Peyer's patch (tissue), 4 donors: ENCODE data around the gene LMOD1. TPM values are rescaled to one million over a fixed set of nuclear protein-coding genes. Genes with fewer than 3 reads are reported as not detected.

ENCODE experiments used
- DNase-seq, 3 donors: peaks; one replicate each; pipeline ENCODE4 v3.0.0-alpha.2; 2017 to 2019
- H3K27ac ChIP-seq, 4 donors: fragments of 200-600 bp; sonication (generic); one replicate each; pipeline ENCODE4 v1.5.1; 2016 to 2019
- H3K27me3 ChIP-seq, 2 donors: fragments of 200-600 bp; sonication (generic); one replicate each; pipeline ENCODE4 v1.5.1; 2019
- H3K36me3 ChIP-seq, 3 donors: fragments of 200-600 bp; sonication (generic); one replicate each; pipeline ENCODE4 v1.5.1; 2016 to 2019
- H3K4me1 ChIP-seq, 4 donors: fragments of 200-600 bp; sonication (generic); one replicate each; pipeline ENCODE4 v1.5.1; 2016 to 2019
- H3K4me3 ChIP-seq, 4 donors: fragments of 200-600 bp; sonication (generic); 1 replicate in 3 of 4; 2 replicates in 1 of 4; pipeline ENCODE4 v1.5.1; 2016 to 2019; ENCODE audit warnings: mild to moderate bottlenecking in 1 of 4
- H3K9me3 ChIP-seq, 4 donors: fragments of 200-600 bp; sonication (generic); one replicate each; pipeline ENCODE4 v1.5.1; 2016 to 2019; ENCODE audit warnings: mild to moderate bottlenecking in 1 of 4
- POLR2A ChIP-seq, 2 donors: fragments of 450-650 bp; IDR thresholded peaks; one replicate each; pipeline ENCODE4 v1.5.1; 2017; ENCODE audit warnings: antibody characterized with exemption in 2 of 2, mild to moderate bottlenecking in 2 of 2, moderate library complexity in 2 of 2
- total RNA-seq, 4 donors: library from RNA; depleted of rRNA; stranded (reverse); fragments of >200 nt; gene quantifications; one replicate each; pipeline ENCODE4 v1.1.0, GENCODE V29; 2016
- TF ChIP-seq, protein P1 (sequence below), 6 experiments: fragments of 450-650 bp in 4 of 6; fragments of 200-600 bp in 2 of 6; sonication (generic) in 1 of 6; IDR thresholded peaks; one replicate each; pipeline ENCODE4 v1.5.1; 2017 to 2019; ENCODE audit warnings: antibody characterized with exemption in 6 of 6, mild to moderate bottlenecking in 3 of 6, moderate library complexity in 1 of 6

LMOD1 gene
- total RNA-seq, 4 donors from 2014 or later = 10.0 to 70.1 (median 32.6) TPM

DNA sequence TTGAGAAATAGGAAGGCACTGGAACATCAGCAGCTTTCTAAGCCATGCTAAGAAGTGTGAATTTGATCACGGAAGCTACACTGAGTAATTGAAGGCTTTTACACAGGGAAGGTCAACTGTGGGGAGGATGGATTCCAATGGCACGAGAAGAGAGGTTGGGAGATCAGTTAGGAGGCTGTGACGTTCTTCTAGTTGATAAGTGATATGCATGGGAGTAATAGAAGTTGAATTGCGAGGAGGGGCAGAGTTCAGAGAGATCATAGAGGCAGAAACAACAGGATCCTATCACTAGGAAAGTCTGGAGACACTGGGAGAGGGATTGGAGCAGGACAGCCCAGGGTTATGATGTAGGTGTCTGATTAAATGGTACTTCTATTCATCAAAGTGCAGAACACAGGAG lies 16.2 kb downstream of the LMOD1 start:
- no peaks in the 10 kb centered on the region for H3K9me3 ChIP-seq
- H3K27ac ChIP-seq = no peak overlapping the region
- H3K4me1 ChIP-seq = peaks cover 0 to 4% (median 0%) of the 10 kb centered on the region in 4 donors
- H3K36me3 ChIP-seq = no peaks in the 10 kb centered on the region
- no peaks in the 10 kb centered on the region for H3K27me3 ChIP-seq
- DNase-seq = no peak
- H3K4me3 ChIP-seq = no peak overlapping the region
- TF ChIP-seq, protein P1, sequence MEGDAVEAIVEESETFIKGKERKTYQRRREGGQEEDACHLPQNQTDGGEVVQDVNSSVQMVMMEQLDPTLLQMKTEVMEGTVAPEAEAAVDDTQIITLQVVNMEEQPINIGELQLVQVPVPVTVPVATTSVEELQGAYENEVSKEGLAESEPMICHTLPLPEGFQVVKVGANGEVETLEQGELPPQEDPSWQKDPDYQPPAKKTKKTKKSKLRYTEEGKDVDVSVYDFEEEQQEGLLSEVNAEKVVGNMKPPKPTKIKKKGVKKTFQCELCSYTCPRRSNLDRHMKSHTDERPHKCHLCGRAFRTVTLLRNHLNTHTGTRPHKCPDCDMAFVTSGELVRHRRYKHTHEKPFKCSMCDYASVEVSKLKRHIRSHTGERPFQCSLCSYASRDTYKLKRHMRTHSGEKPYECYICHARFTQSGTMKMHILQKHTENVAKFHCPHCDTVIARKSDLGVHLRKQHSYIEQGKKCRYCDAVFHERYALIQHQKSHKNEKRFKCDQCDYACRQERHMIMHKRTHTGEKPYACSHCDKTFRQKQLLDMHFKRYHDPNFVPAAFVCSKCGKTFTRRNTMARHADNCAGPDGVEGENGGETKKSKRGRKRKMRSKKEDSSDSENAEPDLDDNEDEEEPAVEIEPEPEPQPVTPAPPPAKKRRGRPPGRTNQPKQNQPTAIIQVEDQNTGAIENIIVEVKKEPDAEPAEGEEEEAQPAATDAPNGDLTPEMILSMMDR (IDR thresholded peaks at IDR 0.05) = no peak
- TF ChIP-seq POLR2A (IDR thresholded peaks at IDR 0.05) = no peak

DNA sequence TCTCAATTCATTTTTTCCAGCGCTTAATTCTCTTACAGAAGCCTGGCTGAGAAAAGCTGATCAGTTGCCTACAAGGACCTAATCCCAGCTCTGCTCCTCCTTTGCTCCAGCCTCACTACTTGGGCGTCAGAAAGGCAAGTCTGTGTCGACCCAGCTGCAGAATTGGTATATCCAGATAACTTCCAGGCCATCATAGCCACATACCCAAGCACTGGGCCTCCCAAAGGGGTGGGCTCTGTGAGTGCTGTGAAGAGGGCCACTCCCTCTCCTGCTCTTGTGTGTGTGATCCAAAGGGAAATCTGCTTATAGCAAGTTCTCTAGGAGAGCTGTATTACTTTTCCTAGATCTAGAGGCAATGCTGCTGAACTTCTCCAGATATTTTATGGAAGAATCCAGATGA lies 18.1 kb downstream of the LMOD1 start:
- TF ChIP-seq, protein P1 (IDR thresholded peaks at IDR 0.05) = no peak
- TF ChIP-seq POLR2A (IDR thresholded peaks at IDR 0.05) = no peak
- Histone ChIP-seq H3K36me3 (no peaks in the 10 kb centered on the region), H3K9me3 (no peaks in the 10 kb centered on the region), H3K4me3 (no peak overlapping the region), H3K27ac (no peak overlapping the region), H3K4me1 (peaks cover 0 to 4% (median 0%) of the 10 kb centered on the region in 4 donors), H3K27me3 (no peaks in the 10 kb centered on the region)
- no peak for DNase-seq

DNA sequence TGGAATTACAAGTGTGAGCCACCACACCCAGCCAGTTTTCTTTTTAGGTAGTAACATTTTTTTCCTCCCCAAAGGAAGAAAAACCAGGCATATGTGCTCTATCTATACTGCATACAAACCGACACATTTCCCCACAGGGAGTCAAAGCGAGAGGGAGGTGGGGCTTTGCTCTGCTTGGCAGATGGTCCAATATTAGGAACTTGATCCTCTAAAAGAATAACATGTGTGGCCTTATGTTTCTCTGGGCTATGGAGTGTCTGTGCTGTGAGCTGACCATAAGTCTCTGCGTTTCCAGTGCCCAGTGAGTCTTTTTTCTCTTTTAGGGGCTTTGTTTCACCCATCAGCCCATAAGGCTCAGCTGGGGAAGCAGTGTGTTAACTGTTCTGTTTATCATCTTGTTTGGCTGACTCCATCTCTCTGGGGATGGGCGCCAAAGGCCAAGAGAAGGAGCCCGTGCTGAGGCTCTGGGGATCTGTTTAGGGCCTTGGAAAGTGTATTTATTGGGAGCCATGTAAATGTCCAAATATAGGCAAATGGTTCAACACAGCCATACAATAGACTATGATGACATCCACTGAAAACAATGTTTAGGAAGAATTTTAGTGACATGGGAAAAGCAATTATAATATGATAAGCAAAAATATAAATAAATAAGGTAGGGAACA lies 20.2 kb downstream of the LMOD1 start:
- no peak for TF ChIP-seq POLR2A (IDR thresholded peaks at IDR 0.05)
- TF ChIP-seq, protein P1 (IDR thresholded peaks at IDR 0.05) = no peak
- H3K27ac ChIP-seq = peak overlapping the region in 1 of 4 donors; percentile 62
- DNase-seq = no peak
- H3K36me3 ChIP-seq = no peaks in the 10 kb centered on the region
- H3K27me3 ChIP-seq = no peaks in the 10 kb centered on the region
- H3K4me1 ChIP-seq = peaks cover 0 to 4% (median 0%) of the 10 kb centered on the region in 4 donors
- H3K9me3 ChIP-seq = no peaks in the 10 kb centered on the region
- H3K4me3 ChIP-seq = no peak overlapping the region

DNA sequence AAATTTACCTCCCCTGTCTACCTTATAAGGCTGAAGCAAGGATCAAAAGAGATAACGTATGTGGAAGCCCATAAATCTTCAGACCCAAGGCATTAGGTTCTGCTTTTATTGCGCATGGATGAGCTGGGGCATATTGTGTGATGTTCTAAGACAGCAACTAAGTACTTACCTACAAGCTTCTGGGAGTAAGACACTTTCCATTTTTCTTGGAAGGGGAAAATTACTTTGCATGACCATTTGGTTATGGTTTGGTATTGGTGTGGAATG lies 21.1 kb downstream of the LMOD1 start:
- Histone ChIP-seq H3K27me3 (no peaks in the 10 kb centered on the region), H3K9me3 (no peaks in the 10 kb centered on the region), H3K4me1 (peaks cover 0 to 4% (median 0%) of the 10 kb centered on the region in 4 donors), H3K4me3 (no peak overlapping the region), H3K36me3 (no peaks in the 10 kb centered on the region), H3K27ac (peak overlapping the region in 1 of 4 donors; percentile 12)
- no peak for DNase-seq
- TF ChIP-seq, protein P1 (IDR thresholded peaks at IDR 0.05) = no peak
- TF ChIP-seq POLR2A (IDR thresholded peaks at IDR 0.05) = no peak

DNA sequence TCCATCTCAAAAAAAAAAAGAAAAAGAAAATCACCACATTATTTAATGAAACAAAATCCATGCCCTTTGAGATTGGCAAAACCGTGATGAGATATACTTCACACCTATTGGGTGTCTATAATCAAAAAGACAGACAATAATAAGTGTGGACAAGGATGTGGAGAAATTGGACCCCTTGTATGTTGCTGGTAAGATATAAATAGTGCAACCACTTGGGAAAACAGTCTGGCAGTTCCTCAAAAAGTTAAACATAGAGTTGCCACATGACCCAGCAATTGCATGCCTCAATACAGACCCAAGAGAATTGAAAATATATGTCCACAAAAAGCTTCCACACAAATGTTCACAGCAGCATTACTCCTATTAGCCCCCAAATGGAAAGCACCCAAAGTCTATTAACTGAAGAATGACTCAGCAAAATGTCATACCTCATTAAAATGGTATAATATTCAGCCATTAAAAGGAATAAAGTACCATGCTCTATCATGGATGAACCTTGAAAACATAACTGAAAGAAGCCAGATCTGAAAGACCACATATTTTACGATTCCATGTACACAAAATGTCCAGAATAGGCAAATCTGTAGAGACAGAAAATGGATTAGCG lies 24.3 kb downstream of the LMOD1 start:
- no peak for TF ChIP-seq POLR2A (IDR thresholded peaks at IDR 0.05)
- TF ChIP-seq, protein P1 (IDR thresholded peaks at IDR 0.05) = no peak
- Histone ChIP-seq H3K9me3 (no peaks in the 10 kb centered on the region), H3K27me3 (no peaks in the 10 kb centered on the region), H3K36me3 (no peaks in the 10 kb centered on the region), H3K27ac (peak overlapping the region in 1 of 4 donors; percentile 9), H3K4me3 (no peak overlapping the region), H3K4me1 (peaks cover 0 to 26% (median 0%) of the 10 kb centered on the region in 4 donors)
- DNase-seq = no peak
